Activated CD8-positive, alpha-beta memory T cell treated with anti-CD3 and anti-CD28 coated beads for 36 hours (primary cell): ENCODE measurements around the gene OR2A2. TPM values are rescaled to one million over a fixed set of nuclear protein-coding genes. Genes with fewer than 3 reads are reported as not detected.
"Not testable (repeated sequence)": the region's sequence is repeated elsewhere in the genome, so short reads cannot be mapped to it uniquely, and the experiment has no call there.

Experiments used
- CTCF ChIA-PET: fragments of 350-600 bp; sonication (Branson Sonifier 250); formaldehyde crosslinking; loops from one replicate; lab custom pipeline; 2021; ENCODE audit warnings: antibody characterized with exemption; lab: Charles Lee
- POLR2A ChIA-PET: fragments of 350-600 bp; sonication (Branson Sonifier 250); formaldehyde crosslinking; loops from one replicate; lab custom pipeline; 2021; ENCODE audit warnings: antibody characterized with exemption; lab: Charles Lee
- total RNA-seq, 2 experiments: library from RNA; stranded (reverse); gene quantifications; one replicate each; pipeline ENCODE4 v1.2.3, GENCODE V29; 2021

OR2A2 gene, protein sequence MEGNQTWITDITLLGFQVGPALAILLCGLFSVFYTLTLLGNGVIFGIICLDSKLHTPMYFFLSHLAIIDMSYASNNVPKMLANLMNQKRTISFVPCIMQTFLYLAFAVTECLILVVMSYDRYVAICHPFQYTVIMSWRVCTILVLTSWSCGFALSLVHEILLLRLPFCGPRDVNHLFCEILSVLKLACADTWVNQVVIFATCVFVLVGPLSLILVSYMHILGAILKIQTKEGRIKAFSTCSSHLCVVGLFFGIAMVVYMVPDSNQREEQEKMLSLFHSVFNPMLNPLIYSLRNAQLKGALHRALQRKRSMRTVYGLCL
- not detected for total RNA-seq

- ChIA-PET POLR2A (no interaction called here), CTCF (no interaction called here)
Measured at GRCh38 chr7:144109283-144109682, at the start of gene OR2A2. Gene OR2A2 (plus strand): TSS chr7:144109583. CDS start chr7:144109583, 0 bp downstream.

DNA sequence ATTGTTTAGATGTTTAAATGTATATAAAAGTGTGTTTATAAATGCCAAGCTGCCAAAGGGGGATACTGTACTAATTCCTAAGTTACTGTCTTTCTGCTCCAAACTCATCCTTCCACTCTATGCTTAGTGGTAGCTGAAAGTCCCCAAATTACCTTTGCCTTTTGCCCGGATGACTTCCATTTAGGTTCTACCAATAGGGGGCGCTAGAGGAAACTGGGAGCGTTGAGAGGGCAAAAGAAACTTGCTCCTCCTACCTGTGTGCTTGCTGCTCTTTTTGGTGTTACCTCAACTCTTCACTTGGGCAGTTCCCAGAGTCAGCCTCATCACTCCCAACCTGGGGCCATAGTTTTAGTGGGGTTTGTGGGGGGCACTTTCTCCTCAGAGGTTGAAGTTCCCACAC, 45.7 kb upstream of the OR2A2 start:
- CTCF ChIA-PET = no interaction called here
- POLR2A ChIA-PET = no interaction called here

DNA sequence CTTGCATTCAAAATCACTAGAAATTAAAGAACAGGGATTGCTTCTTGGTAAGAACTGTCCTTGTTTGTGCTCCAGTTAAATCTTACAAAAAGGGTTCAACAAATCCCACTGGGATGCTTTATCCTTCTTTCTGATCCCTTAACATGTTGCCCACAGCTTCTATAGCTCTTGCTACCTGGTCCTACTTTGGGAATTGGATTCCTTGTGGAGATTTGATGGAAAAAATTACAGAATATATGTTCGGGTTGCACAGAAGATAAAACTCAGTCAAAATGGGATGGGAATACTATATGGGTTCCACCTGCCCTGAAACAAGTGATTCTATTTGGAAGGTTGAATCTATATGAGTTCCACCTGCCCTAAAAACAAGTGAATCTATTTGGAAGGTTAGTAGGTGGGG, 39.9 kb upstream of the OR2A2 start, which contains the start of gene OR2A25:
Gene OR2A25 (plus strand): TSS at position 301 of the 400 bp plus-strand sequence. CDS start 4,409 bp downstream, outside the sequence.
- ChIA-PET POLR2A (no interaction called here), CTCF (no interaction called here)

DNA sequence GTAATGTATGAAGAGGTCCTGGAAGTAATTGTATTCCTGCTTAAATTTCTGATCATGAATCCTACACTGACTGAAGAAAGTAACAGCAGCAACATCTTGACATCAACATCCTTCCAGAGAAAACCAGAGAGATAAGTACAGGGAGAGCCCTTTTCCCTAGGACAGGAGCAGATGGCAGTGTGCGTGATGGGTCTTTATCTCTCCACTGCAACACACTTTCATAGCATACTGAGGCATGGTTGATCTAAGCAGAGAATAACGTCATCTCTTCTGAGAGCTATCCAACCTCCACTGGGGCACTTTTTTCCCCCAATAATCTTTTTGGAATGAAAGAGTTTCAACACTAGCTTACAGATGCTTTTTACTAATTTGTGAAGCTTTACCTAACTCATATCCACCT, 39.4 kb upstream of the OR2A2 start:
- ChIA-PET CTCF (no interaction called here), POLR2A (no interaction called here)

DNA sequence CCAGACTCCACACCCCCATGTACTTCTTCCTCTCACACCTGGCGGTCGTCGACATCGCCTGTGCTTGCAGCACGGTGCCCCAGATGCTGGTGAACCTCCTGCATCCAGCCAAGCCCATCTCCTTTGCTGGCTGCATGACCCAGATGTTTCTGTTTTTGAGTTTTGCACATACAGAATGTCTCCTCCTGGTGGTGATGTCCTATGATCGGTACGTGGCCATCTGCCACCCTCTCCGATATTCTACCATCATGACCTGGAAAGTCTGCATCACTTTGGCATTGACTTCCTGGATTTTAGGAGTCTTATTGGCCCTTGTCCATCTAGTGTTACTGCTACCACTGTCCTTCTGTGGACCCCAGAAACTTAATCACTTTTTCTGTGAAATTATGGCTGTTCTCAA, 35.0 kb upstream of the OR2A2 start:
- ChIA-PET POLR2A (no interaction called here), CTCF (no interaction called here)

- POLR2A ChIA-PET = no interaction called here
- CTCF ChIA-PET = no interaction called here
Measured at GRCh38 chr7:144085978-144086377, 23.4 kb upstream of the OR2A2 start, which contains the start of gene OR2A12. Gene OR2A12 (plus strand): TSS chr7:144086278. CDS start chr7:144095108, 8,830 bp downstream.

DNA sequence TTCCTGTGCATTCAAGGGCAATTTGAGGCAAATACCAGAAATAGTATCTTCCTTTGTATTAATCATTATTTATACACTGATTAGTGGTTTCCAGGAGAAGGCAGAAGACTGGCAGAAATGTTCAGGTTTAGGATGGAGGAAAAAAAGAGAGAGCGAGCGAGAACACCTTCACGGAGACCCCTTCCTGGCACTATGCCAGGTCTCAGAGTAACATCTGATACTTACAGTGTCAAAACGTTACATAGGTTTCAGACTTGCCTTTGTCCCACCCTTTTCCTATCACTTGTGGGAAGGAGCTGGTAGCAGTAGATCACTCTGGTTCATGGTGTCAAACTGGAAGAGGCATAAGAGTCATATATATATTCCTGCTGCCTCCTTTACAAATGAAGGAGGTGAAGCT, 22.7 kb upstream of the OR2A2 start:
- CTCF ChIA-PET = no interaction called here
- POLR2A ChIA-PET = no interaction called here

- POLR2A ChIA-PET = no interaction called here
Measured at GRCh38 chr7:144087230-144087629, 22.2 kb upstream of the OR2A2 start.

GRCh38 chr7:144090667-144091066, 18.7 kb upstream of the OR2A2 start:
- POLR2A ChIA-PET = no interaction called here

More at GRCh38 chr7:144087230-144087629, 22.2 kb upstream of the OR2A2 start:
- CTCF ChIA-PET = no interaction called here

GRCh38 chr7:144098776-144099175, 10.6 kb upstream of the OR2A2 start:
- ChIA-PET POLR2A (no interaction called here), CTCF (no interaction called here)

More at GRCh38 chr7:144090667-144091066, 18.7 kb upstream of the OR2A2 start:
- CTCF ChIA-PET = no interaction called here

- ChIA-PET CTCF (no interaction called here), POLR2A (no interaction called here)
Measured at GRCh38 chr7:144100607-144101006, 8.8 kb upstream of the OR2A2 start.

DNA sequence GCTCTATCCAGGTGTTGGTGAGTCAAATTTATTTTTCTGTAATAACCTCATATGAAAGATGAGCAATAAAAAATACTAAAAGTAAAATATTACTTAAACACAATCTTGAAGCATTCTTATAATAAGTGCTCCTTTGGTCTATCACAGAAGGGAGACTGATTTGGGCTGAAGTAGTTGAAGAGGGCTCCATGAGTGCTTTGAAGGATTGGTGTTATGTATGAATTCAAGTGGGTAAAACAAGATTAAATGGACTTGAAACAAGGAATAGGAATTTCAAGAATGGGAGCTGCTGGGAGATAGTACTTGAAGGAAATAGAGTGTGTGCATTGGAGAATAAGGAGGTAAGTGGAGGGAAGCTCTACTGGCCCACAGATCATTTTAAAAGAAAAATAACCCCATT, 7.3 kb upstream of the OR2A2 start:
- POLR2A ChIA-PET = no interaction called here
- CTCF ChIA-PET = no interaction called here

DNA sequence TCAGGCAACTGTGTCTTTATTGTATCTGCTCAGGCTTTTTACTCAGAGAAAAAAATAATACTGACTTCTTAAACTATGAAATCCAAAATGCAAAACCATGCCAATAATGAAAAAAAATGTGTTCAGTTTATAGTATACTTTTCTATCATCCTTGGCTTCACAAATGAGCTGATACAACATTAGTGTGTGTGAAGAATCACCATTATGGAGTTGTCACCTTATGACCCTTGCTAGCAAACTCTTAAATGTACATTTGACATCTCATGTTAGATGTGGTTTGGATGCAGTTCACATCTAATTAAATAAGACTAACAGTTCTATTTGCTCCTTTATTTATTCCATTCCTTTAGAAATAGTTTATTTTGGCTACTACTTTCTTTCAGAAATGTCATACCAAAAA, 4.2 kb upstream of the OR2A2 start:
- CTCF ChIA-PET = no interaction called here
- POLR2A ChIA-PET = no interaction called here

GRCh38 chr7:144110272-144110671, 889 bp downstream of the OR2A2 start:
- ChIA-PET POLR2A (no interaction called here), CTCF (no interaction called here)

GRCh38 chr7:144113651-144114050, 4.3 kb downstream of the OR2A2 start:
- POLR2A ChIA-PET = no interaction called here

DNA sequence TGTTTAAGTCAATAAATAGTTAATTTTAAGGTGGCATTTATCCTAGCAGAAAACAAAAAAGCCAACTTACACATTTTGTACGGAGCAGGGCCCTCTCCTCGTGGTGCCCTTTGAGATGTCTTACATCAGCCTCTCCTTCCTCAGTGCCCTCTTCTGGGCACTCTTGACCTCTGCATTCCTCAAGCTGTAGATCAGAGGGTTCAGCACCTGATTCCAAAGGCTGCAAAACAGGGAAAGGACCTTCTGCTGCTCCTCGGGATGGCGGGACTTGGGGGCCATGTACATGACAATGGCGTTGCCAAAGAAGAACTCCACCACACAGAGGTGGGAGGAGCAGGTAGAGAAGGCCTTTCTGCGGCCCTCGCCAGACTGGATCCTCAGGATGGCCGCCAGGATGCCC, 9.0 kb downstream of the OR2A2 start:
- POLR2A ChIA-PET = no interaction called here
- CTCF ChIA-PET = no interaction called here

More at GRCh38 chr7:144113651-144114050, 4.3 kb downstream of the OR2A2 start:
- CTCF ChIA-PET = no interaction called here

- CTCF ChIA-PET = no interaction called here
Measured at GRCh38 chr7:144122876-144123275, 13.5 kb downstream of the OR2A2 start, which contains the start of gene OR2A14. Gene OR2A14 (plus strand): TSS chr7:144123176. CDS start chr7:144129113, 5,937 bp downstream.

DNA sequence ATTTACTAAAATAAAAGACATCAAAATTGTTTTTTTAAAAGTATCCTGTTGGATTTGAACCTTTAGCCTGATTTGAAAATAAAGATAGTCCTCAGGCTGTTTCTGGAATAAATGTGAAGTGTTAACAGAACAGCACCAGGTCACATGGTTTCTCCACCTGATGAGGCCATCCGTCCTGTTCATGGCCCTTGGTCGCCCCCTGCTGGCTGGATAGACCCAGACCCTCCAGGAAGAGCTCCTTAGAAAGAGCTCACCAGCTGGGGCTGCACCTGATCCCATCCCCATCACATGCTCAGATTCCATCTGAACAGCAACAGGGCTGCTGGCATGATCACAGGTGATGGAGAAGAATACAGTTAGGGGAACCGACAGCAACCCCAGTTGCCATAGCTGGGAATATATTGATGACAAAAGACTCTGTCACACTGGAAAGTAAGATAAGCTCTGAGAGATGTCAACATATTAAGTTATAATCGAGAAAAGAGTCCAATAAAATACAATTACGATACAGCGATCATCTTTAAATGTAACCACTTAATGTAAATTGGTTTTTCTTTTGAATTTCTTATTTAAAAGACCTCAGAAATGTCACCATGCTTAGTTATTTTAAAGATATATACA, 18.4 kb downstream of the OR2A2 start:
- ChIA-PET CTCF (interaction anchor here (0.5 to 1.2 kb wide), 4 partner anchors 227 to 821 kb away, joined by 3 to 5 read pairs (median 3); no protein-coding TSS in a partner anchor), POLR2A (no interaction called here)

More at GRCh38 chr7:144122876-144123275, 13.5 kb downstream of the OR2A2 start, which contains the start of gene OR2A14:
- POLR2A ChIA-PET = no interaction called here

GRCh38 chr7:144129601-144130000, 20.2 kb downstream of the OR2A2 start:
- POLR2A ChIA-PET, CTCF ChIA-PET: not testable (repeated sequence)

DNA sequence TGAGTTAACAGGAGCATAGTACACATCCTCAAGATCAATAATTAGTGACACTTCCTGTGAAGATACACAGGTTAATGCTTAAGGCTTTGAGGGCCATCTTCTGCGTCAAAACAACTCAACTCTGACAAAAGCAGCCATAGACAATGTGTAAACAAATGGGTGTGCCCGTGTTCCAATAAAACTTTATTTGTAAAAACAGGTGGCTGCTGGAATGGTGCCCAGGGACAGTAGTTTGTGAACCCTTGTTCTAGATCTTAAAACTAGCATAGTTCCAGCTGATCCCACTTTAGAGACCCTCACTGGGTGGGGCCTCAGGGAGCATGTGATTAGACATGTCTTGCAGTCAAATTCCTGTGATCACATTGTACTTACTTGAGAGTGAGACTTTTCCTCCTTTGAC, 21.3 kb downstream of the OR2A2 start:
- CTCF ChIA-PET = no interaction called here
- POLR2A ChIA-PET = no interaction called here

DNA sequence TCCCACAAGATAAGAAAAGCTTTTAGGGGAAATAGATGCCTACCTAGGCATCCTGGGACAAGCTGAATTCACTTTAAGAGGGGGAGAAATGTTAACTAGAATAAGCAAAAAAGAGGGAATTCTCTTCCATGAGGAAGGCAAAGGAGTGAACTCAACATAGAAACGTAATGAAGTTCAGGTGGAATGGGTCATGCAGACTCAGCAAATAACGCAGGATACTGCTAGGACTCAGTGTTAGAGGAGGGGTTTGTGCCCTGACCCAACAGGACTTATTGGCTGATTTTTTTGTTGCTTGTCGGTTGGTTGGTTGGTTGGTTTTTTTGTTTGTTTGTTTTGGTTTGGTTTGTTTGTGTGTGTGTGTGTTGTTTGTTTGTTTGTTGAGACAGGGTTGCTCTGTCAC, 22.9 kb downstream of the OR2A2 start:
- ChIA-PET POLR2A (no interaction called here), CTCF (no interaction called here)
